GM12874 (cell line): ENCODE measurements around the gene ASPG.

ENCODE experiments used
- TF ChIP-seq, protein P1 (sequence below): IDR thresholded peaks from 2 replicates; pipeline ENCODE4 v1.5.1; 2011; ENCODE audit warnings: low read depth, mild to moderate bottlenecking, control low read depth, low read length, moderate library complexity; ENCODE audit not compliant: insufficient read depth

Gene ASPG

DNA sequence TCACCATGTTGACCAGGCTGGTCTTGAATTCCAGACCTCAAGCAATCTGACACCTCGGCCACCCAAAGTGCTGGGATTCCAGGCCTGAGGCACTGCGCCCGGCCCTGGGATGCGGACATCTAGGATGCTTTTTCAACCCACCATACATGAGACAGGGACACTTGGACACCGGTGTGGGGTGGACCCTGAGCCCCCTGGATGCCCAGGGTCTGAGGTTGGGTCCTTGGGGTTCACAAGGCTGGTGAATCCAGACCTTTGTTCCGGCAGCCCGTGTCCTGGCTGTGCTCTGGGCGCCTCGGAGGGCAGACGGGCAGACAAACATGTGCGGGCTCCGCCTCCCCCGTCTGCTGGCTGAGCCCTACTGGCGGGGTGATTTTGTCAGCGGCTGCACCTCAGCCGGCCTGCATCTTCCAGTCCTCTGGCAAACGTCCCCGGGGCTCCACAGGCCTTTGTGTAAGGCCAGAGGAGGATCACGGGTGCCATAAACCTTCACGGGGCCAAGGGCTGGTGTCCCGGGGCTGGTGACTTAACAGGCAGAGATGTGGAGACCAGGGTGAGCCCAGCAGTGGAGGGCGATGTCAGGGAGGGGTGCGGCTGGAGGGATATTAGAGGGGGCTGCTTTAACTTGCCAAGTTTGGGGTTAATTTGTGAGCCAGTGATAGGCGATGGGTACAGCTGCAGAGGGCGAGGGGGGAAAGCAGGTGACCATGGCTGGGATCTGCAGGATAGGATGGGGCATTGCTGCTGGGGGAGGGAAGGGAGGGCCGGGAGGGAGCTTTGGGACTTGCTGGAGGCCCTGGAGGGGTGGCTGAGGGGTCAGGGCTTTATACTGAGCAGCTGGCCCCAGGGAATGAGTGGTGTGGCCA, 5.8 kb downstream of the ASPG start:
- TF ChIP-seq, protein P1, sequence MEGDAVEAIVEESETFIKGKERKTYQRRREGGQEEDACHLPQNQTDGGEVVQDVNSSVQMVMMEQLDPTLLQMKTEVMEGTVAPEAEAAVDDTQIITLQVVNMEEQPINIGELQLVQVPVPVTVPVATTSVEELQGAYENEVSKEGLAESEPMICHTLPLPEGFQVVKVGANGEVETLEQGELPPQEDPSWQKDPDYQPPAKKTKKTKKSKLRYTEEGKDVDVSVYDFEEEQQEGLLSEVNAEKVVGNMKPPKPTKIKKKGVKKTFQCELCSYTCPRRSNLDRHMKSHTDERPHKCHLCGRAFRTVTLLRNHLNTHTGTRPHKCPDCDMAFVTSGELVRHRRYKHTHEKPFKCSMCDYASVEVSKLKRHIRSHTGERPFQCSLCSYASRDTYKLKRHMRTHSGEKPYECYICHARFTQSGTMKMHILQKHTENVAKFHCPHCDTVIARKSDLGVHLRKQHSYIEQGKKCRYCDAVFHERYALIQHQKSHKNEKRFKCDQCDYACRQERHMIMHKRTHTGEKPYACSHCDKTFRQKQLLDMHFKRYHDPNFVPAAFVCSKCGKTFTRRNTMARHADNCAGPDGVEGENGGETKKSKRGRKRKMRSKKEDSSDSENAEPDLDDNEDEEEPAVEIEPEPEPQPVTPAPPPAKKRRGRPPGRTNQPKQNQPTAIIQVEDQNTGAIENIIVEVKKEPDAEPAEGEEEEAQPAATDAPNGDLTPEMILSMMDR: no peak

DNA sequence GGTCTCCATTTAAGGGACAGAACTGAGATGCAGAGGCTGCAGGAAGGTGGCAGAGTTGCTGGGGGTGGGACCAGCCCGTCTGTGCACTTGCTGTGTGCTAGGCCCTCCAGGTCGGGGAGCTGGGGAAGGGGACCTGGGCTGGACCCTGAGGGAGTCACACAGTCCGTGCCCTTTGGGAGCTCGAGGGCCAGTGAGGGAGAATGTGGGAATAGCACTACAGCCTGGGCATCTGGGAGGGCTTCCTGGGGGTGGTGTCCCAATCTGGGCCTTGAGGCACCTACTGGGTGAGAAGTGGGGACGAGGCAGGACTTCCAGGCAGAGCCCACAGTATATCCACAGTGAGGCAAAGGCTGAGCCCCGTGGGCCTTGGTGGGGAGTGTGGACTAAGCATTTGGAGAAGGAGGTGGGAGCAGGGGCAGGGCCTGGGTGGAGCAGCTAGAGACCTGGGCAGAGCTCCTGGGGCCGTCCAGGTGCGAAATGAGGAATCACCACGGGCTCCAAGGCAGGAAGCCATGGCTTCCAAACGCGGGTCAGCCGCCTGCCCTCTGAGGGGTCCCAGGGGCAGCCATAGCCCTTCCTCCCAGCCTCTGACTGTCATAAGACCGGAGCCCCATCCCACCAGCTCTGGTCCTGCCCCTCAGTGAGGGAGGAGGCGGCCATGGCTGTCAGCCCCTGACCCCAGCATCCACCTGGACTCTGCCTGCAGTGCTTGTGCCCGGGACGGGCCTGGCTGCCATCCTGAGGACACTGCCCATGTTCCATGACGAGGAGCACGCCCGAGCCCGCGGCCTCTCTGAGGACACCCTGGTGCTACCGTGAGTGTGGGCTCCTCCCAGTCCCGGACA, 6.6 kb downstream of the ASPG start:
- TF ChIP-seq, protein P1: no peak

DNA sequence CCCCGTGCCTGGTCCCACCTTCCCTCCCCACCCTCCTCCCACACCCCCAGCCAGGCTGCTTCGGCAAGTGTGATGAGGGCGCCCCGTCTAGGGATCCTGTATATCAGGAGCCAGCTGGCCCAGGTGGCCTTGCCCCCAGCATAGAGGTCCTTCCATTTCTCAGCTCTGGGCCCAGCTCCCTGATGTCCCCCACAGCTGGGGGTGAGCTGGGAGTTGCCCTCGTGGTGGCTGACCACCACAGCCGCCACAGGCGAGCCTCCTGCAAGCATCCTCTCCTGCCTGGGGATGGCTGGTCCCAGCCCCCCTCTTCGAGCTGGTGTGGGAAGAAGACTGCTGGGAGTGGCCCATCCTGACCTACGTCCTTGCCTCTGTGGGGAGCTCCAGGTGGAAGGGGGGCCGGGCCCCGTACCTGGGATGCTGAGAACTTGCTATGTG, 7.4 kb downstream of the ASPG start:
- TF ChIP-seq, protein P1: no peak

DNA sequence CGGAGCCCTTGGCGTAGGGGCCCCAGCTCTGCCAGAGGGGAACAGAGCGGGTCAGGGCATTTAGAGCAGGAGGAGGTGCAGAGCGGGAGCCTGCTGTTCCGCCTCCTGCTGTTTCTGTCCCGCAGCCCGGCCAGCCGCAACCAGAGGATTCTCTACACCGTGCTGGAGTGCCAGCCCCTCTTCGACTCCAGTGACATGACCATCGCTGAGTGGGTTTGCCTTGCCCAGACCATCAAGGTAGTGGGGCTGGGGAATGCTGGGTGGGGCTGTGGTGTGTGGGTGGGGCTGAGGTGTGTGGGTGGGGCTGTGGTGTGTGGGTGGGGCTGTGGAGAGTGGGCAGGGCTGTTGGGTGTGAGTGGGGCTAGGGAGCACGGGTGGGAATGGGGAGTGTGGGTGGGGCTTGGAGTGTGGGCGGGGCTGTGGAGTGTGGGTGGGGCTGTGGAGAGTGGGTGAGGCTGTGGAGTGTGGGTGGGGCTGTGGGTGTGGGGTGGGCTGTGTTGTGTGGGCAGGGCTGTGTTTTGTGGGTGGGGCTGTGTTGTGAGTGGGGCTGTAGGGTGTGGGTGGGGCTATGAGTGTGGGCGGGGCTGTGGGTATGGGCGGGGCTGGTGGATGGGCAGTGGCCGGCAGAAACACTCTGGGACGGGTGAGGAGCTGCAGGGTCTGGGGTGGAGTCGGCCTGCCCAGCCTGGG, 8.0 kb downstream of the ASPG start:
- TF ChIP-seq, protein P1: no peak

DNA sequence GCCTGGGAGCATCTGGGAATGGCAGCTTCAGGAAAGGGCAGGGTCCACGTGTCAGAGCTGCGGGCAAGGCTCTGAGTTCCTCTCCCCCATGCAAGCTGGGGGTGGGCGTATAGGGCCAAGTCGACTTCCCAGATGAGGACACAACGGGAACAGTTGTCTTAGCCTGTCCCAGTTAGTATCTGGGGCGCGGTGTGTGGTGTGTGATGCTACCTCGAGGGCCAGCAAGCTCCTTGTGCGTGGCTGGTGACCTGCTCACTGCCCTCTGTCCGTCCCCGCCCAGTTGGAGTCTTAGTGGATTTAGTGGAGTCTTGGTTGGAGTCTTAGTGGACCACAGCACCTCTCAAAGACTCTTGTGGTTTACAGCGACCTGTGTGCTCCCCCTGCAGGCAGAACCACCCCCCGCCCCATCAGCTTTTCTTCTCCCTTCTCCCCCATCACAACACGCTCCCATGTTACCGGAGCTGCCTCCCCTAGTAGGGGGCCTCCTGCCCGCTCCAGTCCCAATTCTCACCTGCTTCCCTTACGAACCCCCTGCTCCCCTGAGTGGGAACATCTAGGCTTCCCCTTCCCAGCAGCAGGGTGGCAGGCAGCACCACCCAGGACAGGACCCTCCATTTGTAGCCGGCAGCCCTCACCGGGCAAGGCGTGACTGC, 8.7 kb downstream of the ASPG start:
- TF ChIP-seq, protein P1: no peak

DNA sequence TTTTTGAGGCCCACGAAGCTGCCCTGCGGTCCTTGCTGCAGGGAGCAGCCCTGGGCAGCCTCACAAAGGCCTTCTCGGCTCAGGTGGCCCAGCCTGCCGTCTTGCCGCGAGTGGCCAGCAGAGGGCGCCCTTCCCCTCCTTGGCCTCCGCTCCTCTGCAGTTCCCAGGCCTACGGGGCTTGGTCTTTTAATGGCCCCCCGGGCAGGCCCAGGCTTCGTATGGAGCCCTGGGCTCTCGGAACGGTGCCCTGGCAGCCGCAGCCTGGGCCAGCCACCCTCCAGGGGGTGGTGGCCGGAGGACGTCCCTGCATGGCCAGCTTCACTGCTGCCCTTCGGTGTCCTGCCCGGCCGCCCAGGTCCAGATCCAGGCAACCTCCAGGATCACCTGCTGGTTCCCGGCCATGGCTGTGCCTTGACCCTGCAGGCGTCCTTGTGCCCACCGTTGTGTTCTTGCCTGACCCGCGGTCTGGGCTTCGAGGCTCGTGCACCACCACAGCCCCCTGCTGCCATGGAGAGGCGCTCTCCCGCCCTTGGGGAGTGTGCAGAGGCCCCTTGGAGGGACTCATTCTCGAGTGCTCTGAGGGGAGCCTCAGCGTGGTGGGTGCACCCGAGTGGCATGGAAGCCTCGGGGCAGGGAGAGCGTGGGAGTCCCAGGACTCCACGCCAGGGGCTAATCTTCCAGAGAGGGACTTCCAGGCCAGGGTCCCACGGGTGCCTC, 9.4 kb downstream of the ASPG start:
- TF ChIP-seq, protein P1: peak; percentile 96
